ENCODE data around the gene SLC35B2. TPM values are rescaled to one million over a fixed set of nuclear protein-coding genes. Genes with fewer than 3 reads are reported as not detected.

SLC35B2 gene
- total RNA-seq, 1 experiment from 2014 or later: 44.6 TPM

GRCh38 chr6:44269178-44269920 lies 12.0 kb upstream of the SLC35B2 start:
- no peaks in the 10 kb centered on the region for H3K36me3 ChIP-seq (ENCODE audit: control insufficient read depth, insufficient read depth, low read length)
- H3K27me3 ChIP-seq (replicated peaks; ENCODE audit: control insufficient read depth, insufficient read depth, low read length): peaks cover 6% of the 10 kb centered on the region
- no peak for DNase-seq
- peaks cover 16% of the 10 kb centered on the region for H3K27me3 Mint-ChIP-seq (ENCODE audit: insufficient read depth, unreplicated experiment)
- H3K36me3 Mint-ChIP-seq (ENCODE audit: insufficient read depth, unreplicated experiment): peaks cover 15% of the 10 kb centered on the region
- ChIA-PET CTCF (interaction anchor here (1.4 to 3.7 kb wide), 5 partner anchors 13 to 69 kb away, joined by 3 to 23 read pairs (median 16); partner anchors contain the start of genes AARS2 and SLC35B2), POLR2A (no interaction called here)
- BruUV-seq (replicated peaks): no TSS peak
- H3K4me3 Mint-ChIP-seq (ENCODE audit: unreplicated experiment): peak overlapping the region; percentile 71
- H3K4me1 Mint-ChIP-seq (ENCODE audit: low read depth, unreplicated experiment): peaks cover 5% of the 10 kb centered on the region
- intact Hi-C loops (cut with micrococcal nuclease; ENCODE audit: unreplicated experiment): no loop called here
- H3K4me1 ChIP-seq: peaks cover 6% of the 10 kb centered on the region; the same call in 1 of the 2 replicates
- H3K9me3 Mint-ChIP-seq (ENCODE audit: unreplicated experiment): no peaks in the 10 kb centered on the region
- H3K27ac Mint-ChIP-seq (ENCODE audit: unreplicated experiment): no peak overlapping the region
- TF ChIP-seq CTCF (IDR thresholded peaks at IDR 0.05; ENCODE audit: insufficient read depth in 1 of 2, low read depth in 1 of 2, low read length in 1 of 2, severe bottlenecking in 1 of 2, unreplicated experiment in 1 of 2): no peak
- H3K4me3 ChIP-seq (ENCODE audit: low read depth, low read length): no peak overlapping the region
- no peaks in the 10 kb centered on the region for H3K9me3 ChIP-seq

- Histone ChIP-seq H3K4me1 (peaks cover 18% of the 10 kb centered on the region), H3K9me3 (no peaks in the 10 kb centered on the region), H3K4me3 (ENCODE audit: low read depth, low read length) (no peak overlapping the region), H3K27me3 (replicated peaks; ENCODE audit: control insufficient read depth, insufficient read depth, low read length) (peaks cover 6% of the 10 kb centered on the region), H3K36me3 (ENCODE audit: control insufficient read depth, insufficient read depth, low read length) (no peaks in the 10 kb centered on the region)
- POLR2A ChIA-PET: no interaction called here
- H3K4me1 Mint-ChIP-seq (ENCODE audit: low read depth, unreplicated experiment): peaks cover 13% of the 10 kb centered on the region
- no TSS peak for BruUV-seq (replicated peaks)
- CTCF ChIA-PET: interaction anchor here (0.6 to 3.7 kb wide), 14 partner anchors 12 to 95 kb away, joined by 3 to 23 read pairs (median 3); partner anchors contain the start of genes AARS2, HSP90AB1, SLC35B2 and SPATS1
- peaks cover 15% of the 10 kb centered on the region for H3K27me3 Mint-ChIP-seq (ENCODE audit: insufficient read depth, unreplicated experiment)
- no peak overlapping the region for H3K27ac Mint-ChIP-seq (ENCODE audit: unreplicated experiment)
- peaks cover 15% of the 10 kb centered on the region for H3K36me3 Mint-ChIP-seq (ENCODE audit: insufficient read depth, unreplicated experiment)
- TF ChIP-seq CTCF (IDR thresholded peaks at IDR 0.05; ENCODE audit: insufficient read depth in 1 of 2, low read depth in 1 of 2, low read length in 1 of 2, severe bottlenecking in 1 of 2, unreplicated experiment in 1 of 2): peak; percentile 84 to 92
- intact Hi-C loops (cut with micrococcal nuclease; ENCODE audit: unreplicated experiment): loop anchor here (1.0 kb wide), 2 partner anchors 36 to 70 kb away; no protein-coding TSS in a partner anchor
- no peak overlapping the region for H3K4me3 Mint-ChIP-seq (ENCODE audit: unreplicated experiment)
- no peaks in the 10 kb centered on the region for H3K9me3 Mint-ChIP-seq (ENCODE audit: unreplicated experiment)
- peak; percentile 70 to 81 for DNase-seq
Measured at GRCh38 chr6:44268095-44268628, 10.8 kb upstream of the SLC35B2 start.

GRCh38 chr6:44267252-44267651 lies 9.9 kb upstream of the SLC35B2 start:
- intact Hi-C loops (cut with micrococcal nuclease; ENCODE audit: unreplicated experiment): no loop called here
- Mint-ChIP-seq H3K27me3 (ENCODE audit: insufficient read depth, unreplicated experiment) (peaks cover 8% of the 10 kb centered on the region), H3K4me3 (ENCODE audit: unreplicated experiment) (no peak overlapping the region), H3K36me3 (ENCODE audit: insufficient read depth, unreplicated experiment) (peaks cover 15% of the 10 kb centered on the region), H3K27ac (ENCODE audit: unreplicated experiment) (no peak overlapping the region), H3K9me3 (ENCODE audit: unreplicated experiment) (no peaks in the 10 kb centered on the region), H3K4me1 (ENCODE audit: low read depth, unreplicated experiment) (peaks cover 13% of the 10 kb centered on the region)
- ChIA-PET CTCF (interaction anchor here (1.2 to 3.7 kb wide), 3 partner anchors 38 to 72 kb away, joined by 4 to 23 read pairs (median 16); partner anchors contain the start of gene AARS2), POLR2A (no interaction called here)
- Histone ChIP-seq H3K27me3 (replicated peaks; ENCODE audit: control insufficient read depth, insufficient read depth, low read length) (peaks cover 6% of the 10 kb centered on the region), H3K9me3 (no peaks in the 10 kb centered on the region), H3K36me3 (ENCODE audit: control insufficient read depth, insufficient read depth, low read length) (no peaks in the 10 kb centered on the region), H3K4me3 (ENCODE audit: low read depth, low read length) (no peak overlapping the region), H3K4me1 (peaks cover 26% of the 10 kb centered on the region)
- DNase-seq: no peak
- no TSS peak for BruUV-seq (replicated peaks)
- TF ChIP-seq CTCF (IDR thresholded peaks at IDR 0.05; ENCODE audit: insufficient read depth in 1 of 2, low read depth in 1 of 2, low read length in 1 of 2, severe bottlenecking in 1 of 2, unreplicated experiment in 1 of 2): no peak
